Astrocyte of the cerebellum (primary cell): ENCODE data around the gene PJA2.

Source experiments
- DNase-seq: peaks from one replicate; pipeline ENCODE4 v3.0.0-alpha.2; 2011; ENCODE audit warnings: low read depth
- H3K4me3 ChIP-seq: 2 replicates; pipeline ENCODE4 v1.5.1; 2011; ENCODE audit warnings: mild to moderate bottlenecking, low read depth, low read length, moderate library complexity
- CTCF ChIP-seq: IDR thresholded peaks from 2 replicates; pipeline ENCODE4 v1.5.1; 2012; ENCODE audit warnings: low read length, low read depth, moderate library complexity, mild to moderate bottlenecking; ENCODE audit errors: missing control alignments
- in situ Hi-C: cut with HindIII; loops from 2 replicates; pipeline ENCODE4 v1.10.0; 2017; ENCODE audit warnings: low sequenced_read_pairs

Gene PJA2

GRCh38 chr5:109340351-109340750 is 69.4 kb downstream of the PJA2 start:
- in situ Hi-C loops, result no loop called here

GRCh38 chr5:109335114-109335513 is 74.7 kb downstream of the PJA2 start:
- in situ Hi-C loops, result no loop called here
- DNase-seq, result no peak
- no peak for TF ChIP-seq CTCF
- H3K4me3 ChIP-seq, result no peak overlapping the region

More at GRCh38 chr5:109340351-109340750, 69.4 kb downstream of the PJA2 start:
- TF ChIP-seq CTCF, result no peak
- no peak overlapping the region for H3K4me3 ChIP-seq
- DNase-seq, result no peak

- in situ Hi-C loops, result no loop called here
- no peak for TF ChIP-seq CTCF
- H3K4me3 ChIP-seq, result no peak overlapping the region
- DNase-seq, result no peak
These were observed 75.7 kb downstream of the PJA2 start for GRCh38 chr5:109334056-109334455.

- in situ Hi-C loops, result no loop called here
- no peak overlapping the region for H3K4me3 ChIP-seq
- peak; percentile 83 for DNase-seq
- no peak for TF ChIP-seq CTCF
These were observed 80.2 kb downstream of the PJA2 start for GRCh38 chr5:109329333-109330237.

GRCh38 chr5:109328626-109329025 is 81.1 kb downstream of the PJA2 start:
- H3K4me3 ChIP-seq, result no peak overlapping the region
- in situ Hi-C loops, result no loop called here
- TF ChIP-seq CTCF, result no peak
- DNase-seq, result no peak

- DNase-seq, result no peak
- no peak for TF ChIP-seq CTCF
- in situ Hi-C loops, result no loop called here
- H3K4me3 ChIP-seq, result no peak overlapping the region
These were observed 82.2 kb downstream of the PJA2 start for GRCh38 chr5:109327570-109327969.
